Right lobe of liver (tissue), 6 donors: ENCODE measurements around the gene LYRM7. TPM values are rescaled to one million over a fixed set of nuclear protein-coding genes. Genes with fewer than 3 reads are reported as not detected.

ENCODE experiments used
- ATAC-seq, 4 donors: fragments of 200-7000 bp; cut with Tn5 transposase; one replicate each; pipeline ENCODE4 v1.9.1; 2020; ENCODE audit warnings: mild to moderate bottlenecking in 4 of 4, moderate library complexity in 4 of 4
- DNase-seq, 3 donors: peaks; one replicate each; pipeline ENCODE4 v3.0.0-alpha.2; 2020
- H3K27ac ChIP-seq, 3 donors: fragments of 200-600 bp; one replicate each; pipeline ENCODE4 v1.8.0; 2022
- H3K27me3 ChIP-seq, 2 donors: fragments of 200-600 bp; one replicate each; pipeline ENCODE4 v1.8.0; 2022
- H3K36me3 ChIP-seq, 4 donors: fragments of 200-600 bp; sonication (generic) in 1 of 4; one replicate each; pipeline versions ENCODE4 v1.5.1 to v1.8.0; 2017 to 2022; ENCODE audit warnings: control low read depth in 1 of 4
- H3K4me1 ChIP-seq, 4 donors: fragments of 200-600 bp; sonication (generic) in 1 of 4; one replicate each; pipeline versions ENCODE4 v1.5.1 to v1.8.0; 2017 to 2022; ENCODE audit warnings: control low read depth in 1 of 4
- H3K4me3 ChIP-seq, 3 donors: fragments of 200-600 bp; one replicate each; pipeline ENCODE4 v1.8.0; 2022
- H3K9me3 ChIP-seq, 4 donors: fragments of 200-600 bp; sonication (generic) in 1 of 4; one replicate each; pipeline versions ENCODE4 v1.5.1 to v1.8.0; 2017 to 2022; ENCODE audit warnings: control low read depth in 1 of 4
- POLR2A ChIP-seq: fragments of 450-650 bp; IDR thresholded peaks from one replicate; pipeline ENCODE4 v1.6.1; 2017; ENCODE audit warnings: antibody characterized with exemption, mild to moderate bottlenecking
- WGBS: methylation state at CpG from one replicate; pipeline ENCODE4 v1.1.6; 2018; ENCODE audit warnings: low coverage, low lambda C conversion rate; ENCODE audit not compliant: insufficient coverage; ENCODE audit errors: missing lambda C conversion rate; 5-methylcytosine and 5-hydroxymethylcytosine counted together
- intact Hi-C, 2 donors: fragments of 100-400 bp; cut with DNase I; formaldehyde crosslinking; loops; one replicate each; pipeline versions ENCODE4 v1.11.2 to v1.14.1; 2022
- total RNA-seq, 6 experiments: library from RNA; depleted of rRNA in 2 of 6; stranded (reverse); fragments of >200 nt in 2 of 6; fragmentation: NEBNext Ultra II Directional in 3 of 6; extraction: Animal tissue kit (Norgen Biotek cat#: 25700) in 3 of 6; gene quantifications; one replicate each; pipeline versions ENCODE4 v1.1.0 to v1.2.4, GENCODE V29; 2016 to 2023
- TF ChIP-seq, protein P1 (sequence below), 4 donors: fragments of 200-600 bp in 3 of 4; fragments of 450-650 bp in 1 of 4; IDR thresholded peaks; one replicate each; pipeline versions ENCODE4 v1.5.1 to v1.8.0; 2016 to 2022; ENCODE audit warnings: antibody characterized with exemption in 4 of 4, mild to moderate bottlenecking in 2 of 4
- donor health status: DM: no; HTN: yes; CAD: no.
- donor health status: DM: no; HTN: no; CAD: no.
- donor health status: DM: no; HTN: no; CAD: no.
- donor health status: DM: no; HTN: yes; CAD: no.
- donor health status: DM: no; HTN: yes; CAD: no.

LYRM7 gene
- total RNA-seq, 6 experiments from 2014 or later = 4.4 to 9.5 (median 5.6) TPM

DNA sequence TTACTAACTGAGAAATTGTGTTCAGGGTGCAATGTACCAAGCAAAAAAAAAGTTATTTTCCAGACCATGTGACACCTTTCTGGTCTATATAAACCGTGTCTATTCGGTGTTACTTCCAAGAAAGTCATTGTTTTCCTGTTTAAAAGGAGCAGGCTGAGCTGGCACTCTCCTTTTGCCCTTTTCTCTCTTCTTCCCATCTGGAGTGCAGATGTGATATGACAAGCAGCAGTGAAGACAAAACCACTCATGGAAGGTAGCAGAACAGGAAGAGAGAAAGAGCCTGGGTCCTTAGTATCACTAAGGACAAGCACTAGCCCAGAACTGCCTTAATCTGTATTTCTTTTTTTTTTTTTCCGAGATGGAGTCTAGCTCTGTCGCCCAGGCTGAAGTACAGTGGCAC, 25.6 kb downstream of the LYRM7 start:
- TF ChIP-seq, protein P1, sequence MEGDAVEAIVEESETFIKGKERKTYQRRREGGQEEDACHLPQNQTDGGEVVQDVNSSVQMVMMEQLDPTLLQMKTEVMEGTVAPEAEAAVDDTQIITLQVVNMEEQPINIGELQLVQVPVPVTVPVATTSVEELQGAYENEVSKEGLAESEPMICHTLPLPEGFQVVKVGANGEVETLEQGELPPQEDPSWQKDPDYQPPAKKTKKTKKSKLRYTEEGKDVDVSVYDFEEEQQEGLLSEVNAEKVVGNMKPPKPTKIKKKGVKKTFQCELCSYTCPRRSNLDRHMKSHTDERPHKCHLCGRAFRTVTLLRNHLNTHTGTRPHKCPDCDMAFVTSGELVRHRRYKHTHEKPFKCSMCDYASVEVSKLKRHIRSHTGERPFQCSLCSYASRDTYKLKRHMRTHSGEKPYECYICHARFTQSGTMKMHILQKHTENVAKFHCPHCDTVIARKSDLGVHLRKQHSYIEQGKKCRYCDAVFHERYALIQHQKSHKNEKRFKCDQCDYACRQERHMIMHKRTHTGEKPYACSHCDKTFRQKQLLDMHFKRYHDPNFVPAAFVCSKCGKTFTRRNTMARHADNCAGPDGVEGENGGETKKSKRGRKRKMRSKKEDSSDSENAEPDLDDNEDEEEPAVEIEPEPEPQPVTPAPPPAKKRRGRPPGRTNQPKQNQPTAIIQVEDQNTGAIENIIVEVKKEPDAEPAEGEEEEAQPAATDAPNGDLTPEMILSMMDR (IDR thresholded peaks at IDR 0.05) = no peak
- no peak for TF ChIP-seq POLR2A
- no peaks in the 10 kb centered on the region for H3K9me3 ChIP-seq
- WGBS = 80% methylated on average over 3 of the region's 4 CpGs
- no peaks in the 10 kb centered on the region for H3K27me3 ChIP-seq
- ATAC-seq (no peak), DNase-seq (no peak)
- intact Hi-C loops = no loop called here
- H3K4me3 ChIP-seq = no peak overlapping the region
- H3K4me1 ChIP-seq = no peaks in the 10 kb centered on the region
- H3K27ac ChIP-seq = no peak overlapping the region
- peaks cover 0 to 4% (median 0%) of the 10 kb centered on the region in 4 donors for H3K36me3 ChIP-seq

DNA sequence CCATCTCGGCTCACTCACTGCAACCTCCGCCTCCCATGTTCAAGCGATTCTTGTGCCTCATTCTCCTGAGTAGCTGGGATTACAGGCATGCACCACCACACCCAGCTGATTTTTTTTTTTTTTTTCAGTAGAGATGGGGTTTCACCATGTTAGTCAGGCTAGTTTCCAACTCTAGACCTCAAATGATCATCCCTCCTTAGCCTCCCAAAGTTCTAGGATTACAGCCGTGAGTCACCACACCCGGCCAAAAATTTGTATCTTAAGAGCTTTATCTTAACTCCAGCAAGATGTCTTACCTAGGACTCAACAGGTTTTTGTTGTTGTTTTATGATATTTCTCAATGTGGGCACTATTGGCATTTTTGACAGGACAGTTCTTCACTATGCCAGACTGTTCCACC, 27.9 kb downstream of the LYRM7 start:
- no peak for TF ChIP-seq POLR2A
- TF ChIP-seq, protein P1 (IDR thresholded peaks at IDR 0.05) = no peak
- no peak for ATAC-seq
- WGBS = 76% methylated on average over 3 of the region's 5 CpGs

DNA sequence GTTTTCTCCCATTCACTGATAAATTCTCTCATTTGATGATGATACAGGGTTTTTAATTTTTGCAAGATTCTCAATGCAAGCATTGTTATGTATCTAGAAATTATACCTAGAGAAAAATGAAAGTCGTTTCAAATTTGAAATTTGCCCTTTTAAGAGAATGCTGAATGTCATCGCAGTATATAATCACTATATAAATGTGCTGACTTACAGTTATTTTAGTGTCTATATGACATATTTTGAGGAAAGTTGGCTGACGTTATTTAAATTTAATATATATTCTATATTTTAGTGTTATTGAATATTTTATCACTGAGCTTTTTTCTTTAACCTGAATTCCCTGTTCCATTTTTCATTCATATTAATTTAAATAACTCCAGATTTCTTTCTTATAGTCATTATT, 29.8 kb downstream of the LYRM7 start:
- no peak overlapping the region for H3K4me3 ChIP-seq
- DNase-seq (no peak), ATAC-seq (no peak)
- 93% methylated on average over 3 of the region's 3 CpGs for whole genome bisulfite sequencing
- H3K9me3 ChIP-seq = no peaks in the 10 kb centered on the region
- H3K36me3 ChIP-seq = peaks cover 0 to 4% (median 0%) of the 10 kb centered on the region in 4 donors
- intact Hi-C loops = no loop called here
- no peaks in the 10 kb centered on the region for H3K4me1 ChIP-seq
- no peak overlapping the region for H3K27ac ChIP-seq
- no peaks in the 10 kb centered on the region for H3K27me3 ChIP-seq
- no peak for TF ChIP-seq POLR2A
- TF ChIP-seq, protein P1 (IDR thresholded peaks at IDR 0.05) = no peak

More for the DNA sequence above, 27.9 kb downstream of the LYRM7 start:
- Histone ChIP-seq H3K27ac (no peak overlapping the region), H3K9me3 (no peaks in the 10 kb centered on the region), H3K4me1 (no peaks in the 10 kb centered on the region), H3K36me3 (peaks cover 0 to 4% (median 0%) of the 10 kb centered on the region in 4 donors), H3K4me3 (no peak overlapping the region), H3K27me3 (no peaks in the 10 kb centered on the region)
- intact Hi-C loops = no loop called here
- DNase-seq = no peak

DNA sequence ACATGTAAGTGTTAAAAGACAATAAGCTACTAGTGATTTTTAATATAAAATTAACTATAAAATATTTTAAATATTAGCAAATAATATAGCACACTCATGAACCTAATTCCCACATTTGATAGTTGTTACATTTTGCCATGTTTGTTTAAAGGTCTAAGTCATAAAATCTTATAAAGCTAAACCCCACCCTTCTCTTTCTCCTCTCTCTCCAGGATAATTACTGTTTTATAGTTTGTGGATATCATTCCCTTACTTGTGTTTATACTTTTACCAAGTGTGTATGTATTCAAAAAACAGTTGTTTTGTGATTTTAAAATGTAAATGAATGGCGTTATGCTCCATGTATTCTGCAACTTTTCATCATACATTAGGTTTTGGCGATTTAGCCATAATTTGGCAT, 34.2 kb downstream of the LYRM7 start:
- no peaks in the 10 kb centered on the region for H3K27me3 ChIP-seq
- no peaks in the 10 kb centered on the region for H3K9me3 ChIP-seq
- no peak for TF ChIP-seq POLR2A
- TF ChIP-seq, protein P1 (IDR thresholded peaks at IDR 0.05) = no peak
- H3K27ac ChIP-seq = no peak overlapping the region
- intact Hi-C loops = no loop called here
- H3K36me3 ChIP-seq = peaks cover 0 to 4% (median 0%) of the 10 kb centered on the region in 4 donors
- DNase-seq = no peak
- no peaks in the 10 kb centered on the region for H3K4me1 ChIP-seq
- 92% methylated on average over 2 of the region's 2 CpGs for WGBS
- no peak for ATAC-seq
- no peak overlapping the region for H3K4me3 ChIP-seq

DNA sequence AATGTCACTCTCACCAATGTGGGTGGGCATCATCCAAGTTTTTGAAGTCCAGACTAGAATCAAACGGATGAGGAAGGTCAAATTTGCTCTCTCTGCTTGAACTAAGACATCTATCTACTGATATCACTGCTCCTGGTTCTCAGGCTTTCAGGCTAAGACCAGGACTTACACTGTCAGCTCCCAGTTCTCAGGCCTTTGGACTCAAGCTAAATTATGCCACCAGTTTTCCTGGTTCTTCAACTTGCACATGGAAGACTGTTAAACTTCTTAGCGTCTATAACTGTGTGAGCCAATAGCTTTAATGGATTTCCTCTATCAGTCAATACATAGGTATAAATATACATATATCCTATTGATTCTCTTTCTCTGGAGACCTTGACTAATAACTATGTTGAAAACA, 35.3 kb downstream of the LYRM7 start:
- TF ChIP-seq POLR2A = no peak
- TF ChIP-seq, protein P1 (IDR thresholded peaks at IDR 0.05) = no peak
- 75% methylated on average over 2 of the region's 2 CpGs for WGBS
- Histone ChIP-seq H3K27ac (no peak overlapping the region), H3K4me3 (no peak overlapping the region), H3K36me3 (no peaks in the 10 kb centered on the region), H3K27me3 (no peaks in the 10 kb centered on the region), H3K4me1 (no peaks in the 10 kb centered on the region), H3K9me3 (no peaks in the 10 kb centered on the region)
- DNase-seq (no peak), ATAC-seq (no peak)
- intact Hi-C loops = no loop called here
